ENCODE results near the gene EPAS1. TPM values are rescaled to one million over a fixed set of nuclear protein-coding genes. Genes with fewer than 3 reads are reported as not detected.
A peak's percentile ranks its signal among the peaks of the same experiment; 100 is the strongest.

The EPAS1 gene
- total RNA-seq, 6 donors from 2014 or later: 440 to 1,878 (median 1,131) TPM

DNA sequence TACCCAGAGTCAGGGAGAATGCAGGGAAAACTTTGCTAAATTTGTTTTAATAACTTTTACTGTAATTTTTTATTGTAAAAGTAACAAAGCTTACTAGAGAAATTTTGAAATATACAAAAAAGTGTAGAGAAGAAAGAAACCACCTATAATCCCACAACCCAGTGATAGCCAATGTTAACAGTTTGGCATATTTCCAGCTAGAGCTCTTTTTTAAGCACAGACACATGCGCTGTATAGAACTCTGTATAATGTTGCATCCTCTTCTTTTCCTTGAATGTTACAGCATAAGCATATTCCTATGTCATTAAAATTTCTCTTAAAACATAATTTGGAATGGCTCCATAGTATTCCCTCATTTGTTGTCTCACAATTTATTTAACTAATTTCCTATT is 37.4 kb upstream of the EPAS1 start:
- no peak for ATAC-seq (ENCODE audit: low FRiP score in 2 of 2)
- DNase-seq: no peak
- H3K27me3 ChIP-seq: no peaks in the 10 kb centered on the region
- H3K4me1 ChIP-seq: peaks cover 17 to 36% (median 23%) of the 10 kb centered on the region in 4 donors
- TF ChIP-seq POLR2AphosphoS5 (IDR thresholded peaks at IDR 0.05): no peak
- TF ChIP-seq CTCF (IDR thresholded peaks at IDR 0.05): no peak
- no peak for TF ChIP-seq POLR2A (IDR thresholded peaks at IDR 0.05)
- no peak for TF ChIP-seq EP300 (IDR thresholded peaks at IDR 0.05)
- peak overlapping the region in 2 of 4 donors; percentile 37 to 57 for H3K27ac ChIP-seq
- H3K4me3 ChIP-seq: no peak overlapping the region
- 33 to 61% methylated on average over 1 of the region's 1 CpG for WGBS, 2 donors
- no peaks in the 10 kb centered on the region for H3K9me3 ChIP-seq
- no peaks in the 10 kb centered on the region for H3K36me3 ChIP-seq

DNA sequence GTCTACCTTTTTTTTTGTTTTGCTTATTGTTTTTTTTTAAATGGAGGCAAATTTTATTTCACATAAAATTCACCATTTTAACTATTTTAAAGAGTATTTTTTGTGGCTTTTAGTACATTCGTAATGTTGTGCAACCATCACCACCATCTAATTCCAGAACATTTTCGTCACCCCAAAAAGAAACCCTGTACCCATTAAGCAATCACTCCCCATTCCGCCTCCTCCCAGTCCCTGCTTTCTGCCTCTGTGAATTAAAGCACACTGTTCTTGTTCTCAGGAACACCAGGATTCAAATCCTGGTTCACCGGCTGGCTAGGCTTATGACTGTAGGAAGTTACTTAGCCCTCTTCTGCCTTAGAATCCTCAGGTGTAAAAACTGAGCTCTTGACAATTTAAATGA is 36.9 kb upstream of the EPAS1 start:
- no peak for ATAC-seq (ENCODE audit: low FRiP score in 2 of 2)
- 45 to 71% methylated on average over 4 of the region's 4 CpGs for WGBS, 2 donors

GRCh38 chr2:46262248-46262938 is 34.8 kb upstream of the EPAS1 start:
- Histone ChIP-seq H3K4me3 (no peak overlapping the region), H3K27ac (no peak overlapping the region), H3K4me1 (peaks cover 9 to 27% (median 17%) of the 10 kb centered on the region in 4 donors), H3K9me3 (no peaks in the 10 kb centered on the region), H3K36me3 (no peaks in the 10 kb centered on the region), H3K27me3 (no peaks in the 10 kb centered on the region)
- no peak for TF ChIP-seq POLR2AphosphoS5 (IDR thresholded peaks at IDR 0.05)
- TF ChIP-seq EP300 (IDR thresholded peaks at IDR 0.05): no peak
- TF ChIP-seq POLR2A (IDR thresholded peaks at IDR 0.05): no peak
- no peak for TF ChIP-seq CTCF (IDR thresholded peaks at IDR 0.05)
- ATAC-seq (ENCODE audit: low FRiP score in 2 of 2) (no peak), DNase-seq (no peak)
- WGBS, 2 donors: 76 to 84% methylated on average over 2 of the region's 2 CpGs

More for the DNA sequence above, 36.9 kb upstream of the EPAS1 start:
- no peak for DNase-seq
- Histone ChIP-seq H3K27ac (peak overlapping the region in 1 of 4 donors; percentile 57), H3K4me3 (no peak overlapping the region), H3K9me3 (no peaks in the 10 kb centered on the region), H3K36me3 (no peaks in the 10 kb centered on the region), H3K27me3 (no peaks in the 10 kb centered on the region), H3K4me1 (peaks cover 17 to 36% (median 23%) of the 10 kb centered on the region in 4 donors)
- TF ChIP-seq POLR2AphosphoS5 (IDR thresholded peaks at IDR 0.05): no peak
- TF ChIP-seq EP300 (IDR thresholded peaks at IDR 0.05): no peak
- TF ChIP-seq POLR2A (IDR thresholded peaks at IDR 0.05): no peak
- no peak for TF ChIP-seq CTCF (IDR thresholded peaks at IDR 0.05)

DNA sequence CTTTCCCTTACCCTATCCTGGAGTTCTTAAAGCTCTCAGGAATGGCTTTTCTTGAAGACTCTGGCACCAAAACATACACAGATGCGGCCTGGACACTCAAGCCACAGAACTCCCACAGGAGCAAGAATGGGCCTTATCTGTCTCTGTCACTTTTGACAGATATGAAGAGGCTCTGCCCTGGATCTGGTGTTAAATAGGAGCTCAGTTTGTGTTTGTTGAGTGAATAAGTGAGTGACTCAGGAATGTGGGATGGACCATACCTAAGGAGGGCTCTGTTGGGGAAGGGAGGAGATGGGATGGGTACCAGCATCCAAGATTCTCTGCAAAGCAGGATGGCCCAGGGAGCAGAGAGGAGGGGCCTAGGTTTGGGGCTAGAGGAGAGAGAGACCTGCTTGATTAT is 33.9 kb upstream of the EPAS1 start:
- Histone ChIP-seq H3K9me3 (no peaks in the 10 kb centered on the region), H3K27me3 (no peaks in the 10 kb centered on the region), H3K36me3 (no peaks in the 10 kb centered on the region), H3K27ac (no peak overlapping the region), H3K4me1 (peaks cover 8 to 28% (median 10%) of the 10 kb centered on the region in 4 donors), H3K4me3 (no peak overlapping the region)
- DNase-seq (no peak), ATAC-seq (ENCODE audit: low FRiP score in 2 of 2) (no peak)
- 100% methylated on average over 1 of the region's 1 CpG for WGBS, 2 donors
- TF ChIP-seq POLR2AphosphoS5 (IDR thresholded peaks at IDR 0.05): no peak

- Histone ChIP-seq H3K4me3 (no peak overlapping the region), H3K4me1 (peaks cover 6 to 22% (median 10%) of the 10 kb centered on the region in 4 donors), H3K36me3 (no peaks in the 10 kb centered on the region), H3K27ac (no peak overlapping the region), H3K9me3 (no peaks in the 10 kb centered on the region), H3K27me3 (no peaks in the 10 kb centered on the region)
- no peak for ATAC-seq (ENCODE audit: low FRiP score in 2 of 2)
- WGBS, 2 donors: 77 to 94% methylated on average over 2 of the region's 2 CpGs
- no peak for TF ChIP-seq CTCF (IDR thresholded peaks at IDR 0.05)
- no peak for TF ChIP-seq POLR2AphosphoS5 (IDR thresholded peaks at IDR 0.05)
- TF ChIP-seq POLR2A (IDR thresholded peaks at IDR 0.05): no peak
- TF ChIP-seq EP300 (IDR thresholded peaks at IDR 0.05): no peak
- DNase-seq: no peak
Observed at GRCh38 chr2:46264447-46264846, 32.8 kb upstream of the EPAS1 start.
